ENCODE measurements around the gene POP4. TPM values are rescaled to one million over a fixed set of nuclear protein-coding genes. Genes with fewer than 3 reads are reported as not detected.

The POP4 gene
- total and polyA plus RNA-seq, 2 of the 4 experiments (the other 2 are of a cell fraction) = 65.1 to 87.2 TPM

GRCh38 chr19:29578349-29578748 lies 27.7 kb upstream of the POP4 start:
- no peak overlapping the region for H4K8ac ChIP-seq (ENCODE audit: low read depth in 2 of 2, low read length in 2 of 2)
- peaks cover 6% of the 10 kb centered on the region; the same call in 1 of the 2 replicates for H3K27me3 ChIP-seq (ENCODE audit: control insufficient read depth, insufficient read depth, low read length)
- H3K4ac ChIP-seq (ENCODE audit: low read depth, low read length) = no peak overlapping the region
- no TSS peak for BruUV-seq (replicated peaks)
- no peak overlapping the region for H3K4me2 ChIP-seq (ENCODE audit: low read depth, low read length)
- H3K4me3 ChIP-seq (ENCODE audit: insufficient read depth, low read depth, low read length) = no peak overlapping the region
- H3K56ac ChIP-seq (ENCODE audit: extremely low read depth, insufficient read depth, low read length) = no peak overlapping the region
- H3K18ac ChIP-seq (ENCODE audit: low read depth, low read length) = no peak overlapping the region
- no peak overlapping the region for H2AFZ ChIP-seq (replicated peaks; ENCODE audit: low read length, poor library complexity)
- dilution Hi-C loops (cut with HindIII; ENCODE audit: low sequenced_read_pairs, unreplicated experiment) (no loop called here), intact Hi-C loops (cut with micrococcal nuclease) (no loop called here), in situ Hi-C loops (cut with MboI; ENCODE audit: low sequenced_read_pairs) (no loop called here)
- no peak overlapping the region for H2BK15ac ChIP-seq (ENCODE audit: low read depth, low read length)
- no peak overlapping the region for H3K23ac ChIP-seq (ENCODE audit: low read depth, low read length)
- H2BK5ac ChIP-seq (ENCODE audit: low read depth, low read length, poor library complexity, severe bottlenecking) = no peak overlapping the region
- no peak overlapping the region for H3K14ac ChIP-seq (replicated peaks; ENCODE audit: low read depth, low read length)
- no peak overlapping the region for H2AK5ac ChIP-seq (ENCODE audit: low read depth, low read length)
- WGBS, 2 experiments (ENCODE audit: extremely low coverage in 2 of 2, insufficient read length in 1 of 2) = no CpG with 5 or more reads among the region's 8 CpGs
- no peaks in the 10 kb centered on the region for H3K9me1 ChIP-seq (ENCODE audit: insufficient read depth, low read length)
- DNase-seq = no peak
- no peaks in the 10 kb centered on the region for H3K4me1 ChIP-seq (ENCODE audit: control insufficient read depth, insufficient read depth, low read length)
- H2AK9ac ChIP-seq (replicated peaks; ENCODE audit: low read depth, low read length, poor library complexity) = no peak overlapping the region
- H3K36me3 ChIP-seq (ENCODE audit: control insufficient read depth, insufficient read depth, low read length) = no peaks in the 10 kb centered on the region
- H3K27ac ChIP-seq (ENCODE audit: insufficient read depth, low read length) = no peak overlapping the region
- no peak overlapping the region for H4K5ac ChIP-seq (ENCODE audit: low read depth, low read length)
- no peaks in the 10 kb centered on the region for H3K9me3 ChIP-seq (ENCODE audit: control insufficient read depth, insufficient read depth, low read length)
- no peaks in the 10 kb centered on the region for H4K20me1 ChIP-seq (ENCODE audit: insufficient read depth, low read length)
- POLR2A ChIA-PET (ENCODE audit: unreplicated experiment) = no interaction called here
- CTCF ChIA-PET = no interaction called here
- H3K79me1 ChIP-seq (ENCODE audit: low read depth in 1 of 2, low read length in 2 of 2) = no peaks in the 10 kb centered on the region
- no peak for TF ChIP-seq FOS (IDR thresholded peaks at IDR 0.05; ENCODE audit: low read depth, low read length)
- no peak for TF ChIP-seq RAD21 (IDR thresholded peaks at IDR 0.05; ENCODE audit: low read length)
- no peak for TF ChIP-seq MAZ (IDR thresholded peaks at IDR 0.05; ENCODE audit: borderline replicate concordance, low read depth, low read length)
- TF ChIP-seq NFE2L2 (IDR thresholded peaks at IDR 0.05; ENCODE audit: low read depth, low read length) = no peak
- no peak for TF ChIP-seq BHLHE40 (IDR thresholded peaks at IDR 0.05; ENCODE audit: low read depth, low read length)
- no peak for TF ChIP-seq SMC3 (IDR thresholded peaks at IDR 0.05; ENCODE audit: low read depth, low read length)
- no peak for TF ChIP-seq CHD1 (IDR thresholded peaks at IDR 0.05; ENCODE audit: low read depth, low read length)
- no peak for TF ChIP-seq RFX5 (IDR thresholded peaks at IDR 0.05; ENCODE audit: low read depth, low read length)
- TF ChIP-seq, protein P1, sequence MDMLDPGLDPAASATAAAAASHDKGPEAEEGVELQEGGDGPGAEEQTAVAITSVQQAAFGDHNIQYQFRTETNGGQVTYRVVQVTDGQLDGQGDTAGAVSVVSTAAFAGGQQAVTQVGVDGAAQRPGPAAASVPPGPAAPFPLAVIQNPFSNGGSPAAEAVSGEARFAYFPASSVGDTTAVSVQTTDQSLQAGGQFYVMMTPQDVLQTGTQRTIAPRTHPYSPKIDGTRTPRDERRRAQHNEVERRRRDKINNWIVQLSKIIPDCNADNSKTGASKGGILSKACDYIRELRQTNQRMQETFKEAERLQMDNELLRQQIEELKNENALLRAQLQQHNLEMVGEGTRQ (IDR thresholded peaks at IDR 0.05; ENCODE audit: low read depth, low read length) = no peak
- no peak for TF ChIP-seq RCOR1 (IDR thresholded peaks at IDR 0.05; ENCODE audit: insufficient replicate concordance, low read length)
- no peak for TF ChIP-seq POLR2A (IDR thresholded peaks at IDR 0.05; ENCODE audit: low read depth, low read length)
- no peak for TF ChIP-seq MXI1 (IDR thresholded peaks at IDR 0.05; ENCODE audit: borderline replicate concordance, low read depth, low read length)
- TF ChIP-seq CTCF (conservative IDR thresholded peaks at IDR 0.05; ENCODE audit: low read depth, low read length) = no peak
- TF ChIP-seq ELK1 (IDR thresholded peaks at IDR 0.05; ENCODE audit: borderline replicate concordance, low read depth, low read length) = no peak
- no peak for TF ChIP-seq CEBPB (IDR thresholded peaks at IDR 0.05; ENCODE audit: low read depth, low read length)
- no peak for TF ChIP-seq MAFK (IDR thresholded peaks at IDR 0.05; ENCODE audit: low read depth, low read length)
- no peak overlapping the region for H2BK20ac ChIP-seq (ENCODE audit: low read depth, low read length)
- H3K9ac ChIP-seq (ENCODE audit: low read depth, low read length) = no peak overlapping the region
- H4K91ac ChIP-seq (ENCODE audit: insufficient read depth, low read depth, low read length) = no peak overlapping the region
- no peak for ATAC-seq (ENCODE audit: low read depth)
- no peak overlapping the region for H2BK120ac ChIP-seq (ENCODE audit: low read depth, low read length)
